DND-41 (cell line): ENCODE results near the gene HOXA9.

Experiments used
- ATAC-seq: fragments of 200-7000 bp; cut with Tn5 transposase; 3 replicates; pipeline ENCODE4 v1.9.1; 2021; ENCODE audit warnings: low read depth; ENCODE audit not compliant: insufficient read depth
- DNase-seq: peaks from one replicate; pipeline ENCODE4 v3.0.0-alpha.2; 2020
- H2AFZ ChIP-seq: 2 replicates; pipeline ENCODE4 v1.6.0; 2012; ENCODE audit warnings: low read depth, low read length
- H3K27ac ChIP-seq: 2 replicates; pipeline ENCODE4 v1.5.1; 2012; ENCODE audit warnings: low read length, inconsistent platforms
- H3K27me3 ChIP-seq: fragments of 200-600 bp; sonication (generic); 2 replicates; pipeline ENCODE4 v1.6.0; 2012; ENCODE audit warnings: low read length, mild to moderate bottlenecking, inconsistent platforms; ENCODE audit not compliant: insufficient read depth, poor library complexity
- H3K36me3 ChIP-seq: 2 replicates; pipeline ENCODE4 v1.5.1; 2012; ENCODE audit warnings: low read length, inconsistent platforms; ENCODE audit not compliant: insufficient read depth
- H3K4me1 ChIP-seq: 2 replicates; pipeline ENCODE4 v1.5.1; 2012; ENCODE audit warnings: mild to moderate bottlenecking, low read length; ENCODE audit not compliant: insufficient read depth
- H3K4me2 ChIP-seq: 2 replicates; pipeline ENCODE4 v1.6.0; 2012; ENCODE audit warnings: mild to moderate bottlenecking, moderate library complexity, low read length, inconsistent platforms; ENCODE audit not compliant: insufficient read depth
- H3K4me3 ChIP-seq, 2 experiments: fragments of 200-600 bp in 1 of 2; shearing (Covaris generic) in 1 of 2; 2 replicates each; pipeline ENCODE4 v1.5.1; 2012 to 2016; ENCODE audit warnings: inconsistent platforms in 2 of 2, low read length in 2 of 2, mild to moderate bottlenecking in 2 of 2, low read depth in 1 of 2, moderate library complexity in 1 of 2
- H3K79me2 ChIP-seq: 2 replicates; pipeline ENCODE4 v1.6.0; 2012; ENCODE audit warnings: low read length, inconsistent platforms; ENCODE audit not compliant: insufficient read depth
- H3K9ac ChIP-seq: 2 replicates; pipeline ENCODE4 v1.6.0; 2012; ENCODE audit warnings: low read depth, mild to moderate bottlenecking, inconsistent platforms, low read length, moderate library complexity
- H3K9me3 ChIP-seq: 2 replicates; pipeline ENCODE4 v1.5.1; 2012; ENCODE audit warnings: low read length, moderate library complexity, mild to moderate bottlenecking, inconsistent platforms; ENCODE audit not compliant: insufficient read depth, severe bottlenecking
- H4K20me1 ChIP-seq: 2 replicates; pipeline ENCODE4 v1.6.0; 2012; ENCODE audit warnings: low read length; ENCODE audit not compliant: insufficient read depth
- EZH2 ChIP-seq: IDR thresholded peaks from 3 replicates; pipeline ENCODE4 v1.6.1; 2012; ENCODE audit warnings: borderline replicate concordance, low read depth, mild to moderate bottlenecking, moderate library complexity, low read length, inconsistent platforms; ENCODE audit not compliant: severe bottlenecking
- TF ChIP-seq, protein P1 (sequence below): IDR thresholded peaks from 2 replicates; pipeline ENCODE4 v1.5.1; 2012; ENCODE audit warnings: borderline replicate concordance, low read length, moderate library complexity, mild to moderate bottlenecking; ENCODE audit not compliant: poor library complexity, severe bottlenecking; ENCODE audit errors: extremely low read depth

The HOXA9 gene

GRCh38 chr7:27146491-27147198 is 18.7 kb downstream of the HOXA9 start:
- Histone ChIP-seq H3K9ac (no peak overlapping the region), H3K4me1 (peaks cover 26% of the 10 kb centered on the region), H3K27ac (no peak overlapping the region), H4K20me1 (no peaks in the 10 kb centered on the region), H3K27me3 (no peaks in the 10 kb centered on the region), H3K9me3 (no peaks in the 10 kb centered on the region), H3K4me3 (no peak overlapping the region), H2AFZ (no peak overlapping the region), H3K36me3 (peaks cover 13% of the 10 kb centered on the region), H3K4me2 (no peak overlapping the region), H3K79me2 (peaks cover 28% of the 10 kb centered on the region)
- TF ChIP-seq, protein P1, sequence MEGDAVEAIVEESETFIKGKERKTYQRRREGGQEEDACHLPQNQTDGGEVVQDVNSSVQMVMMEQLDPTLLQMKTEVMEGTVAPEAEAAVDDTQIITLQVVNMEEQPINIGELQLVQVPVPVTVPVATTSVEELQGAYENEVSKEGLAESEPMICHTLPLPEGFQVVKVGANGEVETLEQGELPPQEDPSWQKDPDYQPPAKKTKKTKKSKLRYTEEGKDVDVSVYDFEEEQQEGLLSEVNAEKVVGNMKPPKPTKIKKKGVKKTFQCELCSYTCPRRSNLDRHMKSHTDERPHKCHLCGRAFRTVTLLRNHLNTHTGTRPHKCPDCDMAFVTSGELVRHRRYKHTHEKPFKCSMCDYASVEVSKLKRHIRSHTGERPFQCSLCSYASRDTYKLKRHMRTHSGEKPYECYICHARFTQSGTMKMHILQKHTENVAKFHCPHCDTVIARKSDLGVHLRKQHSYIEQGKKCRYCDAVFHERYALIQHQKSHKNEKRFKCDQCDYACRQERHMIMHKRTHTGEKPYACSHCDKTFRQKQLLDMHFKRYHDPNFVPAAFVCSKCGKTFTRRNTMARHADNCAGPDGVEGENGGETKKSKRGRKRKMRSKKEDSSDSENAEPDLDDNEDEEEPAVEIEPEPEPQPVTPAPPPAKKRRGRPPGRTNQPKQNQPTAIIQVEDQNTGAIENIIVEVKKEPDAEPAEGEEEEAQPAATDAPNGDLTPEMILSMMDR = no peak
- TF ChIP-seq EZH2 = no peak
- no peak for ATAC-seq
- DNase-seq = no peak

- no peak overlapping the region for H3K4me3 ChIP-seq
- peaks cover 13% of the 10 kb centered on the region for H3K36me3 ChIP-seq
- ATAC-seq = no peak
- H2AFZ ChIP-seq = no peak overlapping the region
- TF ChIP-seq EZH2 = no peak
- TF ChIP-seq, protein P1 = no peak
- H3K79me2 ChIP-seq = peaks cover 28% of the 10 kb centered on the region
- H3K9ac ChIP-seq = no peak overlapping the region
- no peak for DNase-seq
- no peak overlapping the region for H3K27ac ChIP-seq
- no peak overlapping the region for H3K4me2 ChIP-seq
- no peaks in the 10 kb centered on the region for H3K9me3 ChIP-seq
- H3K4me1 ChIP-seq = peaks cover 19% of the 10 kb centered on the region
- no peaks in the 10 kb centered on the region for H4K20me1 ChIP-seq
- H3K27me3 ChIP-seq = no peaks in the 10 kb centered on the region
These were observed 19.4 kb downstream of the HOXA9 start for GRCh38 chr7:27145914-27146412.

DNA sequence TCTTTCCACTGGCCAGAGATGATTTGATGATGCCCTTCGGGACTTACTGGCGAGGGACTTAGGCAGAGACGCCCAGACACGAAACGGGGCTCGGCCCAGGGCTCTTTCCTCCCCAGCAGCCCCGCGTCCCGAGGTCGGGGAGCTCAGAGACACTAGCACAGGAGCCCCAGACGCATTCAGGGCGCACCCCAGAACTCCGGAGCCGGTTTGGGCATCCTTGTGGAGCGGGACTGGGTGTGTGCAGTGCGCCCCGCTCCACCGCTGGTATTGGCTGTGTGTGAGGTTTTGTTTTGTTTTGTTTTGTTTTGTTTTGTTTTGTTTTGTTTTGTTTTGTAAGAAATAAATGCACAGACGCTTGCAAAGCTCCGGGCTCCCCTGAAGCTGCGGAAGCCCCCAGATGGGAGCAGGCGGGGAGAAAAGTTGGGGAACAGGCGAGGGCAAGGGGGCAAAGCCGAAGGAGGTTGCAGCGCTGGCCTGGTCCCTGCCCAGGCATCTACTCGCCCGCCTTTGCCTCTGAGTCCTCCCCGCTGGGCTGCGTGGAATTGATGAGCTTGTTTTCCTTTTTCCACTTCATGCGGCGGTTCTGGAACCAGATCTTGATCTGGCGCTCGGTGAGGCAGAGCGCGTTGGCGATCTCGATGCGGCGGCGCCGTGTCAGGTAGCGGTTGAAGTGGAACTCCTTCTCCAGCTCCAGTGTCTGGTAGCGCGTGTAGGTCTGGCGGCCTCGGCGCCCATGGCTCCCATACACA is 20.0 kb downstream of the HOXA9 start:
- Histone ChIP-seq H3K4me1 (peaks cover 19% of the 10 kb centered on the region), H3K79me2 (peaks cover 24% of the 10 kb centered on the region), H3K9ac (no peak overlapping the region), H3K27me3 (no peaks in the 10 kb centered on the region), H3K4me2 (no peak overlapping the region), H3K9me3 (no peaks in the 10 kb centered on the region), H3K27ac (no peak overlapping the region), H4K20me1 (no peaks in the 10 kb centered on the region), H3K4me3 (no peak overlapping the region), H3K36me3 (peaks cover 13% of the 10 kb centered on the region), H2AFZ (no peak overlapping the region)
- TF ChIP-seq, protein P1 = no peak
- TF ChIP-seq EZH2 = no peak
- DNase-seq (no peak), ATAC-seq (no peak)
